H1 (cell line): Measurements from ENCODE around the gene IKZF2. TPM values are rescaled to one million over a fixed set of nuclear protein-coding genes. Genes with fewer than 3 reads are reported as not detected.

Experiments used
- CTCF ChIA-PET: fragments of 300-600 bp; sonication (Branson Sonifier 250); formaldehyde crosslinking; loops from one replicate; lab custom pipeline; 2021; ENCODE audit not compliant: partially characterized antibody; lab: Charles Lee
- POLR2A ChIA-PET: fragments of 300-600 bp; sonication (Branson Sonifier 250); formaldehyde crosslinking; loops from one replicate; lab custom pipeline; 2021; ENCODE audit warnings: inconsistent platforms; ENCODE audit not compliant: partially characterized antibody; lab: Charles Lee
- DNase-seq, 2 experiments: peaks; one replicate each; pipeline versions ENCODE4 v3.0.0 to v3.0.0-alpha.2; 2010 to 2022; ENCODE audit warnings: low spot score in 2 of 2, low read depth in 1 of 2, mixed read lengths in 1 of 2
- FAIRE-seq: peaks from 2 replicates; lab custom pipeline; 2011; peaks lifted over from hg19 to GRCh38; lab: Jason Lieb, UNC
- H2AFZ ChIP-seq: 2 replicates; pipeline ENCODE4 v1.8.1; 2012; ENCODE audit warnings: low read length, inconsistent platforms
- H2AK5ac ChIP-seq: 2 replicates; pipeline ENCODE4 v1.6.1; 2013; ENCODE audit warnings: low read depth, low read length
- H2BK120ac ChIP-seq: replicated peaks from 2 replicates; pipeline ENCODE3; 2013; ENCODE audit warnings: low read depth, low read length, inconsistent platforms
- H2BK12ac ChIP-seq: 2 replicates; pipeline ENCODE4 v1.6.1; 2013; ENCODE audit warnings: low read depth, low read length
- H2BK15ac ChIP-seq: 2 replicates; pipeline ENCODE4 v1.6.1; 2013; ENCODE audit warnings: low read length
- H2BK20ac ChIP-seq: 2 replicates; pipeline ENCODE4 v1.6.1; 2013; ENCODE audit warnings: low read length
- H2BK5ac ChIP-seq: 2 replicates; pipeline ENCODE4 v1.6.1; 2013; ENCODE audit warnings: low read depth, low read length
- H3K14ac ChIP-seq: 2 replicates; pipeline ENCODE4 v1.6.1; 2013; ENCODE audit warnings: inconsistent platforms; ENCODE audit not compliant: insufficient read length
- H3K18ac ChIP-seq: 2 replicates; pipeline ENCODE4 v1.6.1; 2013; ENCODE audit warnings: low read length; ENCODE audit errors: extremely low read depth
- H3K23ac ChIP-seq: 2 replicates; pipeline ENCODE4 v1.6.1; 2013; ENCODE audit warnings: inconsistent platforms; ENCODE audit not compliant: insufficient read length
- H3K23me2 ChIP-seq: 2 replicates; pipeline ENCODE4 v1.6.1; 2013; ENCODE audit warnings: low read depth, low read length
- H3K27ac ChIP-seq: 2 replicates; pipeline ENCODE4 v1.6.1; 2011; ENCODE audit warnings: low read depth, low read length, inconsistent platforms
- H3K27me3 ChIP-seq, 4 experiments: replicated peaks in 1 of 4; 1 replicate in 1 of 4; 2 replicates in 3 of 4; pipeline versions ENCODE4 v1.6.1 to v1.8.1; 2011 to 2013; ENCODE audit warnings: low read length in 3 of 4, mild to moderate bottlenecking in 3 of 4, inconsistent platforms in 2 of 4, mixed read lengths in 2 of 4, moderate library complexity in 1 of 4; ENCODE audit not compliant: control insufficient read depth in 3 of 4, insufficient read depth in 3 of 4; ENCODE audit errors: extremely low read depth in 1 of 4
- H3K36me3 ChIP-seq, 4 experiments: 2 replicates each; pipeline versions ENCODE4 v1.6.1 to v1.8.1; 2011 to 2013; ENCODE audit warnings: mild to moderate bottlenecking in 4 of 4, low read length in 3 of 4, moderate library complexity in 2 of 4, control low read depth in 1 of 4, inconsistent platforms in 1 of 4; ENCODE audit not compliant: insufficient read depth in 4 of 4, control insufficient read depth in 2 of 4
- H3K4ac ChIP-seq: replicated peaks from 2 replicates; pipeline ENCODE3; 2013; ENCODE audit warnings: low read length, low read depth, mixed read lengths, inconsistent platforms; ENCODE audit not compliant: insufficient read length
- H3K4me1 ChIP-seq, 4 experiments: replicated peaks in 1 of 4; 1 replicate in 1 of 4; 2 replicates in 3 of 4; pipeline versions ENCODE4 v1.6.1 to v1.8.1; 2011 to 2013; ENCODE audit warnings: low read length in 3 of 4, inconsistent platforms in 2 of 4, mixed read lengths in 1 of 4; ENCODE audit not compliant: insufficient read depth in 4 of 4, control insufficient read depth in 3 of 4
- H3K4me2 ChIP-seq, 2 experiments: 2 replicates each; pipeline versions ENCODE4 v1.6.1 to v1.8.1; 2011 to 2013; ENCODE audit warnings: low read depth in 2 of 2, low read length in 2 of 2, control low read depth in 1 of 2, inconsistent platforms in 1 of 2, mild to moderate bottlenecking in 1 of 2; ENCODE audit not compliant: insufficient read depth in 1 of 2
- H3K4me3 ChIP-seq, 4 experiments: fragments of 200-600, 300-600 bp in 1 of 4; sonication (generic), shearing (Covaris generic), sonication (Bioruptor Twin) in 1 of 4; 2 replicates each; pipeline versions ENCODE4 v1.5.1 to v1.8.1; 2011 to 2016; ENCODE audit warnings: low read length in 4 of 4, low read depth in 3 of 4, control low read depth in 2 of 4, inconsistent platforms in 2 of 4, mild to moderate bottlenecking in 2 of 4, mixed read lengths in 1 of 4, moderate library complexity in 1 of 4; ENCODE audit not compliant: insufficient read depth in 2 of 4; ENCODE audit errors: extremely low read depth in 1 of 4
- H3K56ac ChIP-seq: replicated peaks from 2 replicates; pipeline ENCODE3; 2013; ENCODE audit warnings: low read depth, mild to moderate bottlenecking, mixed read lengths, low read length, inconsistent platforms; ENCODE audit not compliant: insufficient read length
- H3K79me1 ChIP-seq: 2 replicates; pipeline ENCODE4 v1.6.1; 2013; ENCODE audit warnings: low read depth, low read length, control low read depth
- H3K79me2 ChIP-seq, 2 experiments: 2 replicates each; pipeline versions ENCODE4 v1.6.1 to v1.8.1; 2012 to 2013; ENCODE audit warnings: low read length in 2 of 2, mild to moderate bottlenecking in 2 of 2, inconsistent platforms in 1 of 2; ENCODE audit not compliant: insufficient read depth in 2 of 2, control insufficient read depth in 1 of 2
- H3K9ac ChIP-seq, 4 experiments: replicated peaks in 1 of 4; 1 replicate in 1 of 4; 2 replicates in 3 of 4; pipeline versions ENCODE4 v1.6.1 to v1.8.1; 2011 to 2013; ENCODE audit warnings: low read depth in 3 of 4, low read length in 3 of 4, control low read depth in 2 of 4, mild to moderate bottlenecking in 2 of 4, moderate library complexity in 2 of 4, inconsistent platforms in 1 of 4; ENCODE audit errors: extremely low read depth in 1 of 4
- H3K9me3 ChIP-seq, 2 experiments: 2 replicates each; pipeline versions ENCODE4 v1.6.1 to v1.8.1; 2012 to 2013; ENCODE audit warnings: mild to moderate bottlenecking in 2 of 2, moderate library complexity in 2 of 2, control low read depth in 1 of 2, inconsistent platforms in 1 of 2, low read depth in 1 of 2, low read length in 1 of 2, mixed read lengths in 1 of 2; ENCODE audit not compliant: insufficient read depth in 2 of 2
- H4K20me1 ChIP-seq, 2 experiments: replicated peaks in 1 of 2; 2 replicates each; pipeline versions ENCODE3 to v1.8.1; 2011 to 2013; ENCODE audit warnings: inconsistent platforms in 2 of 2, low read length in 2 of 2, mild to moderate bottlenecking in 1 of 2; ENCODE audit not compliant: insufficient read depth in 2 of 2, control insufficient read depth in 1 of 2
- H4K5ac ChIP-seq: 2 replicates; pipeline ENCODE4 v1.6.1; 2013; ENCODE audit warnings: low read length, low read depth, mixed read lengths, inconsistent platforms; ENCODE audit not compliant: insufficient read length
- H4K8ac ChIP-seq: 2 replicates; pipeline ENCODE4 v1.8.0; 2013; ENCODE audit warnings: mild to moderate bottlenecking, moderate library complexity, low read length, inconsistent platforms; ENCODE audit not compliant: insufficient read depth; ENCODE audit errors: extremely low read depth
- H4K91ac ChIP-seq: replicated peaks from 2 replicates; pipeline ENCODE3; 2013; ENCODE audit warnings: low read length, mixed read lengths, inconsistent platforms; ENCODE audit not compliant: insufficient read length
- BRCA1 ChIP-seq: IDR thresholded peaks from 2 replicates; pipeline ENCODE4 v1.6.1; 2012; ENCODE audit warnings: low read depth, low read length, improper control_type of control experiment
- CTBP2 ChIP-seq: IDR thresholded peaks from 2 replicates; pipeline ENCODE4 v1.7.0; 2011; ENCODE audit warnings: borderline replicate concordance, mild to moderate bottlenecking, moderate library complexity, mixed read lengths, low read length; ENCODE audit not compliant: insufficient read depth, insufficient read length
- GABPA ChIP-seq: IDR thresholded peaks from 2 replicates; pipeline ENCODE4 v1.6.1; 2011; ENCODE audit warnings: mild to moderate bottlenecking, low read length, moderate library complexity, borderline replicate concordance; ENCODE audit not compliant: insufficient read depth
- HDAC2 ChIP-seq, 2 experiments: fragments of 300-600 bp in 1 of 2; sonication (generic) in 1 of 2; IDR thresholded peaks; 2 replicates each; pipeline ENCODE4 v1.6.1; 2011 to 2012; ENCODE audit warnings: low read depth in 2 of 2, low read length in 2 of 2, mild to moderate bottlenecking in 2 of 2, moderate library complexity in 2 of 2, borderline replicate concordance in 1 of 2, inconsistent platforms in 1 of 2
- JUND ChIP-seq: IDR thresholded peaks from 2 replicates; pipeline ENCODE4 v1.6.1; 2011; ENCODE audit warnings: mild to moderate bottlenecking, improper control_type of control experiment, low read length
- KDM1A ChIP-seq: fragments of 200-600, 300-600 bp; sonication (generic); IDR thresholded peaks from 2 replicates; pipeline ENCODE4 v1.7.1; 2016; ENCODE audit warnings: mild to moderate bottlenecking, low read length, borderline replicate concordance
- RAD21 ChIP-seq, 2 experiments: IDR thresholded peaks in 1 of 2; conservative IDR thresholded peaks in 1 of 2; 2 replicates each; pipeline ENCODE4 v1.6.1; 2011; ENCODE audit warnings: low read depth in 2 of 2, low read length in 2 of 2, improper control_type of control experiment in 1 of 2, inconsistent platforms in 1 of 2, mild to moderate bottlenecking in 1 of 2, moderate library complexity in 1 of 2
- SAP30 ChIP-seq: fragments of 300-600 bp; sonication (generic); IDR thresholded peaks from 2 replicates; pipeline ENCODE4 v1.7.1; 2012; ENCODE audit warnings: low read length, moderate library complexity, mild to moderate bottlenecking, inconsistent platforms; ENCODE audit not compliant: insufficient read depth, insufficient replicate concordance
- SP1 ChIP-seq: IDR thresholded peaks from 2 replicates; pipeline ENCODE4 v1.6.1; 2011; ENCODE audit warnings: low read depth, low read length
- TEAD4 ChIP-seq: IDR thresholded peaks from 2 replicates; pipeline ENCODE4 v1.6.1; 2012; ENCODE audit warnings: low read depth, low read length, inconsistent platforms, mixed read lengths
- WGBS, 2 experiments: shearing (Covaris generic) in 1 of 2; methylation state at CpG; one replicate each; pipeline versions ENCODE4 v1.1.6 to v1.1.7; 2013 to 2015; ENCODE audit warnings: low lambda C conversion rate in 2 of 2, mixed read lengths in 2 of 2, inconsistent platforms in 1 of 2, low coverage in 1 of 2, missing lambda C conversion rate in 1 of 2; ENCODE audit not compliant: insufficient replicate concordance in 2 of 2, insufficient coverage in 1 of 2, insufficient read length in 1 of 2; ENCODE audit errors: extremely low coverage in 1 of 2, missing lambda C conversion rate in 1 of 2; 5-methylcytosine and 5-hydroxymethylcytosine counted together
- polyA plus RNA-seq, 7 experiments: library from polyadenylated mRNA; depleted of rRNA in 3 of 7; stranded (reverse) in 5 of 7; unstranded in 2 of 7; fragments of >200 nt in 5 of 7; fragments of 200-250 nt in 2 of 7; gene quantifications; 1 replicate in 5 of 7; 2 replicates in 1 of 7; 4 replicates in 1 of 7; pipeline versions ENCODE4 v1.2.1 to v1.2.3, GENCODE V29; 2011 to 2013; ENCODE audit warnings: missing spikeins in 2 of 7, mixed read lengths in 2 of 7
- total RNA-seq: library from RNA; stranded (reverse); fragmentation: NEBNext Ultra II Directional; extraction: Animal tissue kit (Norgen Biotek cat#: 25700); gene quantifications from 2 replicates; pipeline ENCODE4 v1.2.1, GENCODE V29; 2021
- TF ChIP-seq, protein P1 (sequence below), 3 experiments: IDR thresholded peaks; 1 replicate in 2 of 3; 2 replicates in 1 of 3; pipeline versions ENCODE4 v1.5.1 to v1.6.1; 2011; ENCODE audit warnings: low read length in 3 of 3, mild to moderate bottlenecking in 3 of 3, inconsistent platforms in 2 of 3, low read depth in 1 of 3, moderate library complexity in 1 of 3; ENCODE audit not compliant: insufficient read depth in 1 of 3; ENCODE audit errors: control extremely low read depth in 1 of 3

IKZF2 gene
- total and polyA plus RNA-seq, 2 of the 8 experiments (the other 6 are each of a cell fraction or from before 2014, with no cell fraction given), result 1.7 to 4.4 TPM

DNA sequence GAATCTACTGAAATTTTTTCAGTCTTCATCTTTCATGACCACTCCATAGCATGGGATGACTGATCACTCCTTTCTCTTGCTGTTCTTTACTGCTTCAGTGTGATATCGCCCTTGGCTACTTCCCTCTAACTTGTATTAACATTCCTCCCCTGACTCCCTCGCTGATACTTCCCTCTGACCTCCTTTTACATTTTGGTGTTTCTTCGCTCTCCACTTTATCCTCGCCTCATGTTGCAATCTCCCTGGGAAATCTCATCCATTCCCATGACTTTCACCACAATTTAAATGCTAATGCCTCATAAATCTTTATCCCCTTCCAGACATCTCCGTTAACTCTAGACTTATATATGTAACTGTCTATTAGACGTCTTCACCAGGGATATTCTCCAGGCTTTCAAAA is 167.3 kb downstream of the IKZF2 start:
- Histone ChIP-seq H3K4me1 (no peaks in the 10 kb centered on the region), H2BK20ac (no peak overlapping the region)
- TF ChIP-seq SAP30 (no peak), SP1 (no peak), GABPA (no peak), TEAD4 (no peak), CTBP2 (no peak), RAD21 (IDR thresholded peaks at IDR 0.05 in 1 of 2, conservative IDR thresholded peaks at IDR 0.05 in 1 of 2; ENCODE audit: low read depth in 2 of 2, low read length in 2 of 2) (no peak), JUND (no peak), HDAC2 (IDR thresholded peaks at IDR 0.05; ENCODE audit: borderline replicate concordance in 1 of 2, low read depth in 2 of 2, low read length in 2 of 2) (no peak), BRCA1 (no peak), KDM1A (no peak)
- TF ChIP-seq, protein P1, sequence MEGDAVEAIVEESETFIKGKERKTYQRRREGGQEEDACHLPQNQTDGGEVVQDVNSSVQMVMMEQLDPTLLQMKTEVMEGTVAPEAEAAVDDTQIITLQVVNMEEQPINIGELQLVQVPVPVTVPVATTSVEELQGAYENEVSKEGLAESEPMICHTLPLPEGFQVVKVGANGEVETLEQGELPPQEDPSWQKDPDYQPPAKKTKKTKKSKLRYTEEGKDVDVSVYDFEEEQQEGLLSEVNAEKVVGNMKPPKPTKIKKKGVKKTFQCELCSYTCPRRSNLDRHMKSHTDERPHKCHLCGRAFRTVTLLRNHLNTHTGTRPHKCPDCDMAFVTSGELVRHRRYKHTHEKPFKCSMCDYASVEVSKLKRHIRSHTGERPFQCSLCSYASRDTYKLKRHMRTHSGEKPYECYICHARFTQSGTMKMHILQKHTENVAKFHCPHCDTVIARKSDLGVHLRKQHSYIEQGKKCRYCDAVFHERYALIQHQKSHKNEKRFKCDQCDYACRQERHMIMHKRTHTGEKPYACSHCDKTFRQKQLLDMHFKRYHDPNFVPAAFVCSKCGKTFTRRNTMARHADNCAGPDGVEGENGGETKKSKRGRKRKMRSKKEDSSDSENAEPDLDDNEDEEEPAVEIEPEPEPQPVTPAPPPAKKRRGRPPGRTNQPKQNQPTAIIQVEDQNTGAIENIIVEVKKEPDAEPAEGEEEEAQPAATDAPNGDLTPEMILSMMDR (IDR thresholded peaks at IDR 0.05; ENCODE audit: control extremely low read depth in 1 of 3, insufficient read depth in 1 of 3, low read depth in 1 of 3, low read length in 3 of 3), result no peak

More for the DNA sequence above, 167.3 kb downstream of the IKZF2 start:
- Histone ChIP-seq H3K23me2 (no peaks in the 10 kb centered on the region; the same call in 1 of the 2 replicates), H3K56ac (no peak overlapping the region), H3K9me3 (no peaks in the 10 kb centered on the region), H3K23ac (no peak overlapping the region), H2BK5ac (no peak overlapping the region), H3K4me2 (no peak overlapping the region), H3K4me3 (no peak overlapping the region), H2BK120ac (no peak overlapping the region), H4K8ac (no peak overlapping the region), H2AFZ (no peak overlapping the region), H4K91ac (no peak overlapping the region), H4K5ac (no peak overlapping the region), H3K27me3 (no peaks in the 10 kb centered on the region), H3K9ac (no peak overlapping the region), H3K4ac (no peak overlapping the region), H2BK15ac (no peak overlapping the region), H3K79me2 (no peaks in the 10 kb centered on the region), H3K27ac (no peak overlapping the region), H3K18ac (no peak overlapping the region), H2AK5ac (no peak overlapping the region), H3K36me3 (no peaks in the 10 kb centered on the region), H2BK12ac (no peak overlapping the region), H3K79me1 (no peaks in the 10 kb centered on the region), H4K20me1 (no peaks in the 10 kb centered on the region), H3K14ac (no peak overlapping the region)
- DNase-seq (no peak), FAIRE-seq (no peak)
- POLR2A ChIA-PET, result no interaction called here
- CTCF ChIA-PET, result no interaction called here
- 85% methylated on average over 6 of the region's 6 CpGs; no CpG with 5 or more reads in 1 of the 2 experiments for whole genome bisulfite sequencing, 2 experiments
